Occipital lobe (tissue), 2 donors: Measurements from ENCODE around the gene PCDHGA3. TPM values are rescaled to one million over a fixed set of nuclear protein-coding genes. Genes with fewer than 3 reads are reported as not detected.
"Not testable (repeated sequence)": the region's sequence is repeated elsewhere in the genome, so short reads cannot be mapped to it uniquely, and the experiment has no call there.

ENCODE experiments used
- DNase-seq: peaks from one replicate; lab custom pipeline; 2025; lab: John Stamatoyannopoulos, UW
- total RNA-seq: library from RNA; depleted of rRNA; stranded (reverse); fragments of >200 nt; gene quantifications from one replicate; pipeline ENCODE4 v1.2.3, GENCODE V29; 2014

Gene PCDHGA3
- total RNA-seq, 1 donor from 2014 or later: 4.7 TPM

- not testable (repeated sequence) for DNase-seq
Observed at GRCh38 chr5:141346017-141346416, 2.4 kb downstream of the PCDHGA3 start.

GRCh38 chr5:141349917-141350619, 6.4 kb downstream of the PCDHGA3 start, which contains the start of gene PCDHGB1:
PCDHGB1 (plus strand) TSS chr5:141350099; CDS start chr5:141350261, 162 bp downstream.
- no peak for DNase-seq

- DNase-seq: no peak
Observed at GRCh38 chr5:141351591-141351990, 8.0 kb downstream of the PCDHGA3 start.

GRCh38 chr5:141354900-141355469, 11.4 kb downstream of the PCDHGA3 start, which contains the start of gene PCDHGA4:
PCDHGA4 (plus strand) TSS chr5:141355021; CDS start chr5:141355108, 87 bp downstream.
- DNase-seq: no peak

- DNase-seq: no peak
Observed at GRCh38 chr5:141355641-141356040, 12.0 kb downstream of the PCDHGA3 start.

GRCh38 chr5:141356133-141356532, 12.5 kb downstream of the PCDHGA3 start:
- DNase-seq: no peak

- no peak for DNase-seq
Observed at GRCh38 chr5:141356950-141357349, 13.3 kb downstream of the PCDHGA3 start.

- no peak for DNase-seq
Observed at GRCh38 chr5:141359790-141360426, 16.3 kb downstream of the PCDHGA3 start, which contains the start of gene PCDHGB2. PCDHGB2 (plus strand) TSS chr5:141359994; CDS start chr5:141360136, 142 bp downstream.

GRCh38 chr5:141360685-141361084, 17.1 kb downstream of the PCDHGA3 start:
- no peak for DNase-seq

GRCh38 chr5:141362719-141363118, 19.1 kb downstream of the PCDHGA3 start:
- DNase-seq: no peak

- no peak for DNase-seq
Observed at GRCh38 chr5:141363952-141364660, 20.5 kb downstream of the PCDHGA3 start, which contains the start of gene PCDHGA5. PCDHGA5 (plus strand) TSS chr5:141364162; CDS start chr5:141364331, 169 bp downstream.

- no peak for DNase-seq
Observed at GRCh38 chr5:141366016-141366896, 22.6 kb downstream of the PCDHGA3 start.

GRCh38 chr5:141369994-141370848, 26.6 kb downstream of the PCDHGA3 start, which contains the start of gene PCDHGB3:
PCDHGB3 (plus strand) TSS chr5:141370242; CDS start chr5:141370395, 153 bp downstream.
- no peak for DNase-seq

GRCh38 chr5:141371572-141372475, 28.2 kb downstream of the PCDHGA3 start:
- DNase-seq: no peak

GRCh38 chr5:141373673-141374317, 30.2 kb downstream of the PCDHGA3 start, which contains the start of gene PCDHGA6:
PCDHGA6 (plus strand) TSS chr5:141373891; CDS start chr5:141374084, 193 bp downstream.
- DNase-seq: no peak

GRCh38 chr5:141374627-141375026, 31.0 kb downstream of the PCDHGA3 start:
- DNase-seq: no peak

- not testable (repeated sequence) for DNase-seq
Observed at GRCh38 chr5:141375444-141376155, 32.0 kb downstream of the PCDHGA3 start.
